ENCODE results near the gene SMARCD2.

The SMARCD2 gene

DNA sequence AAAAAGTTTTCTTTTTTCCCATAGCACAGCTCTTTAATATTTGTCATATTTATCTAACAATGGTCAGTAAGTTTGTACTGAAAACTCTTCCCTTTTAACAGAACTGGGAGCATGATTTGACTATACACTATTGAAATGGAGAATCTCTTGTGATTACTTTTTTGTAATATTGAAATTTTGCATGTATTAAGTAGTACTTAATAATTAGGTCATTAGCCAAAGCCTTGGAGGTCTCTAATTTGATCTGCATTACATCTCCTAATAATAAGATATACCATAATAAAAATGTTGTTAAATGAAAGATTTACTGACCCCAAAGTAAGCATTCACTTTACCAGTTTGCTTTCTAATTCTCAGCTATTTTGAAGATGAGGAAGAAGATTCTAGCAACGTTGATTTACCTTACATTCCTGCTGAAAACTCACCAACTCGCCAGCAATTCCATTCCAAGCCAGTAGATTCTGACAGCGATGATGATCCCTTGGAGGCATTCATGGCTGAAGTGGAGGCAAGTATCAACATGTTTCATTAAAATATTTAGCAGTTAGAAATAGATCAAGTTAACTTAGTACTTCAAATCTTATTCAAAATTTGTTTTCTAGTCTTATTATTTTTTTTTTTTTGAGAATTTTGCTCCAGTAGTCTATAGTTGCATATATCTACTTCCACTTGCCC is 50.3 kb downstream of the SMARCD2 start:
- no peak overlapping the region for H3K4me3 ChIP-seq (replicated peaks in 1 of 2; ENCODE audit: low read depth in 2 of 2, low read length in 2 of 2)
- TF ChIP-seq, protein P1, sequence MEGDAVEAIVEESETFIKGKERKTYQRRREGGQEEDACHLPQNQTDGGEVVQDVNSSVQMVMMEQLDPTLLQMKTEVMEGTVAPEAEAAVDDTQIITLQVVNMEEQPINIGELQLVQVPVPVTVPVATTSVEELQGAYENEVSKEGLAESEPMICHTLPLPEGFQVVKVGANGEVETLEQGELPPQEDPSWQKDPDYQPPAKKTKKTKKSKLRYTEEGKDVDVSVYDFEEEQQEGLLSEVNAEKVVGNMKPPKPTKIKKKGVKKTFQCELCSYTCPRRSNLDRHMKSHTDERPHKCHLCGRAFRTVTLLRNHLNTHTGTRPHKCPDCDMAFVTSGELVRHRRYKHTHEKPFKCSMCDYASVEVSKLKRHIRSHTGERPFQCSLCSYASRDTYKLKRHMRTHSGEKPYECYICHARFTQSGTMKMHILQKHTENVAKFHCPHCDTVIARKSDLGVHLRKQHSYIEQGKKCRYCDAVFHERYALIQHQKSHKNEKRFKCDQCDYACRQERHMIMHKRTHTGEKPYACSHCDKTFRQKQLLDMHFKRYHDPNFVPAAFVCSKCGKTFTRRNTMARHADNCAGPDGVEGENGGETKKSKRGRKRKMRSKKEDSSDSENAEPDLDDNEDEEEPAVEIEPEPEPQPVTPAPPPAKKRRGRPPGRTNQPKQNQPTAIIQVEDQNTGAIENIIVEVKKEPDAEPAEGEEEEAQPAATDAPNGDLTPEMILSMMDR (IDR thresholded peaks at IDR 0.05; ENCODE audit: low read depth, low read length): no peak
- no peak for DNase-seq (ENCODE audit: low read depth in 2 of 2)

DNA sequence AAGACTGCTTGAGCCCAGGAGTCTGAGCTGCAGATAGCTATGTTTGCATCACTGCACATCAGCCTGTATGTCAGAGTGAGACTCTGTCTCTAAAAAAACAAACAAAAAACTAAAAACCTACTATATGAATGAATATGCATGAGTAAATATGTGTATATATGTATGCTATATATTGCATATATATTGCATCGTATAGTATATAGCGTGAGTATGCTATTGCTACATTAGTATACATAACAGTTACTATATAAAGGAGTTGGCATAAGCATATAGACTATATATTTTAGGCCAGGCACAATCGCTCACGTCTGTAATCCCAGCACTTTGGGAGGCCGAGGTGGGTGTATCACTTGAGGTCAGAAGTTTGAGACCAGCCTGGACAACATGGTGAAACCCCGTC is 52.4 kb downstream of the SMARCD2 start:
- H3K4me3 ChIP-seq (replicated peaks in 1 of 2; ENCODE audit: low read depth in 2 of 2, low read length in 2 of 2): no peak overlapping the region
- TF ChIP-seq, protein P1 (IDR thresholded peaks at IDR 0.05; ENCODE audit: low read depth, low read length): no peak
- DNase-seq (ENCODE audit: low read depth in 2 of 2): no peak

DNA sequence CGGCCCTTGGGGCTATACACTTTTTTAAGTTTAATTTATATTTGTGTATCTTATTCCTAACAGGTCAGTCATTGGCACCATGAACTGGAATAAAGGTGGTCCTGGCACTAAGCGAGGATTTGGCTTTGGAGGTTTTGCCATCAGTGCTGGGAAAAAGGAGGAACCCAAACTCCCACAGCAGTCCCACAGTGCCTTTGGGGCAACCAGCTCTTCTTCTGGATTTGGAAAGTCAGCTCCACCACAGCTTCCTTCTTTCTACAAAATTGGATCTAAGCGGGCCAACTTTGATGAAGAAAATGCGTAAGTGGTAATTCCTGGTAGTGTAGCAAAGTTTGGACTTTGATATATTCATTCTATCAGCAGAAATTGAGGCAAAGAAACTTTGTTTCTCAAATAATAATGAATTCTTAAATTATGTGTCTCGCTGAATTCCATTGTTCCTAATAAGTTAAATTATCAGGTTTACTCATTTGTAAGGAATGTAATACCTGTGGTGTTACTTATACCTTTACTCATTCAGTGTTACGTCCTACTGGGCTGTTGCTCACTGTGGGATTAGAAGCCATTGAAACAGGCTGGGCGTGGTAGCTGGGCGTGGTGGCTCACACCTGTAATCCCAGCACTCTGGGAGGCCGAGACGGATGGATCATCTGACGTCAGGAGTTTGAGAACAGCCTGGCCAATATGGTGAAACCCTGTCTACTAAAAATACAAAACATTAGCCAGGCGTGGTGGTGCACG is 55.3 kb downstream of the SMARCD2 start:
- DNase-seq (ENCODE audit: low read depth in 2 of 2): no peak
- H3K4me3 ChIP-seq (replicated peaks in 1 of 2; ENCODE audit: low read depth in 2 of 2, low read length in 2 of 2): no peak overlapping the region
- TF ChIP-seq, protein P1 (IDR thresholded peaks at IDR 0.05; ENCODE audit: low read depth, low read length): no peak

DNA sequence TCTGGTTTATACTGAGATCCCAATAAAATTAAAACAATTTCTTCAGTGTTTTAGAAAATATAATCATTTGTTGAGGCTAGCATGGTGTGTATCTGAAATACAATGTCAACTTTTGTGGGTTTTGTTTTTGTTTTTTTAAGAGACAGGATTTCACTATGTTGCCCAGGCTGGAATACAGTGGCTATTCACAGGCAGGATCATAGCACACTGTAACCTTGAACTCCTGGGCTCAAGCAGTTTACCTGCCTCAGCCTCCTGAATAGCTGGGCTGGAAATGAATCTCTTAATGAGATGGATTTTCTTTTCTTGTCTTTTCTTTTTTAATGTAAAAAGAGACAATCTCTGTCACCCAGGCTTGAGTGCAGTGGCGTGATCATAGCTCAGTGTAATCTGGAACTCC is 56.4 kb downstream of the SMARCD2 start:
- H3K4me3 ChIP-seq (replicated peaks in 1 of 2; ENCODE audit: low read depth in 2 of 2, low read length in 2 of 2): no peak overlapping the region
- no peak for DNase-seq (ENCODE audit: low read depth in 2 of 2)
- TF ChIP-seq, protein P1 (IDR thresholded peaks at IDR 0.05; ENCODE audit: low read depth, low read length): no peak

DNA sequence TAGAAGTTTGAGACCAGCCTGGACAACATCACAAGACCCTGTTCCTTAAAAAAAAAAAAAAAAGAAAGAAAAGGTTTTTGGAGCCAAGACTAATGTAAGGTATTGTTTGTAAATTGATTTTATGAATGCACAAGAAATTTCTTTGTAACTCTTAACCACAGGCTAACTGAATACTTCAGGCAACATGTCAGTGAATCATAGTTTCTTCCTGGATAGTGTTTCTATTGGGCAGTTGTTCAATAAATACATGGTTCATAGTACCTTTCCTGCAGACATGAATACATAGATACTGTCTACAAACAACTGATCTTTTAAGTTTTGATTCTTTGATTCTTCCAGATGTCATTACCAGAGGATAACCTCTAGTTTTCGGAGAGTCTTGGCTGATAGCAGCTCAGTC is 56.9 kb downstream of the SMARCD2 start:
- DNase-seq (ENCODE audit: low read depth in 2 of 2): peak; percentile 31 to 56
- TF ChIP-seq, protein P1 (IDR thresholded peaks at IDR 0.05; ENCODE audit: low read depth, low read length): no peak
- no peak overlapping the region for H3K4me3 ChIP-seq (replicated peaks in 1 of 2; ENCODE audit: low read depth in 2 of 2, low read length in 2 of 2)

DNA sequence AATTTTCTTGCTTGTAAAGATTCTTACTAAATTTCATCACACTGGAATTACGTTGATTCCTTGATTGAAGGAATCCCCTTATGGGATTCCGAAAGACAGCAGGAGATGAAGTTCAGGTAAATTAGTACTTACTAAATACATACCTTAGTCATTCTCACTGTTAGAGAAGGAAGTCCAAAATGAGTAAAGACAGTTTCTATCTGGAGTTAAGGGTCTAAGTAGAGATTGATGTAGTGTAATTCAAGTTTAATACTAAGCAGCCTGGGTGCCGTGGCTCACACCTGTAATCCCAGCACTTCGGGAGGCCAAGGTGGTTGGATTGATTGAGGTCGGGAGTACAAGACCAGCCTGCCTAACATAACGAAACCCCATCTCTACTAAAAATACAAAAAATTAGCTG is 59.0 kb downstream of the SMARCD2 start:
- no peak overlapping the region for H3K4me3 ChIP-seq (replicated peaks in 1 of 2; ENCODE audit: low read depth in 2 of 2, low read length in 2 of 2)
- TF ChIP-seq, protein P1 (IDR thresholded peaks at IDR 0.05; ENCODE audit: low read depth, low read length): no peak
- no peak for DNase-seq (ENCODE audit: low read depth in 2 of 2)
